Fibroblast of lung (primary cell): ENCODE data around the gene PPP1R1C. TPM values are rescaled to one million over a fixed set of nuclear protein-coding genes. Genes with fewer than 3 reads are reported as not detected.
A peak's percentile ranks its signal among the peaks of the same experiment; 100 is the strongest.

Source experiments
- DNase-seq, 2 donors: peaks; one replicate each; pipeline versions ENCODE4 v3.0.0 to v3.0.0-alpha.2; 2010; ENCODE audit warnings: low read depth in 2 of 2
- H2AFZ ChIP-seq: 2 replicates; pipeline ENCODE4 v1.5.1; 2012; ENCODE audit warnings: low read length, control low read depth, inconsistent platforms
- H3K27ac ChIP-seq: 2 replicates; pipeline ENCODE4 v1.5.1; 2011; ENCODE audit warnings: low read length, control low read depth; ENCODE audit not compliant: insufficient read depth
- H3K27me3 ChIP-seq: 2 replicates; pipeline ENCODE4 v1.5.1; 2011; ENCODE audit warnings: mild to moderate bottlenecking, low read length; ENCODE audit not compliant: control insufficient read depth, insufficient read depth
- H3K36me3 ChIP-seq: 2 replicates; pipeline ENCODE4 v1.5.1; 2011; ENCODE audit warnings: low read length; ENCODE audit not compliant: control insufficient read depth, insufficient read depth
- H3K4me1 ChIP-seq: 2 replicates; pipeline ENCODE4 v1.5.1; 2011; ENCODE audit warnings: low read length; ENCODE audit not compliant: control insufficient read depth, insufficient read depth; ENCODE audit errors: extremely low read depth
- H3K4me2 ChIP-seq: 2 replicates; pipeline ENCODE4 v1.5.1; 2011; ENCODE audit warnings: low read length, control low read depth; ENCODE audit not compliant: insufficient read depth; ENCODE audit errors: extremely low read depth
- H3K4me3 ChIP-seq, 4 experiments: fragments of 200-600 bp in 1 of 4; sonication (generic) in 1 of 4; replicated peaks in 1 of 4; 2 replicates each; pipeline ENCODE4 v1.5.1; 2011 to 2016; ENCODE audit warnings: low read length in 4 of 4, low read depth in 3 of 4, mild to moderate bottlenecking in 3 of 4, control low read depth in 2 of 4, inconsistent platforms in 1 of 4, mixed read lengths in 1 of 4; ENCODE audit not compliant: insufficient read depth in 1 of 4; ENCODE audit errors: control extremely low read depth in 1 of 4
- H3K79me2 ChIP-seq: 2 replicates; pipeline ENCODE4 v1.5.1; 2012; ENCODE audit warnings: mild to moderate bottlenecking, low read length, inconsistent platforms; ENCODE audit not compliant: control insufficient read depth, insufficient read depth
- H3K9ac ChIP-seq: 2 replicates; pipeline ENCODE4 v1.5.1; 2011; ENCODE audit warnings: mild to moderate bottlenecking, low read length, control low read depth; ENCODE audit not compliant: insufficient read depth
- H3K9me3 ChIP-seq: 2 replicates; pipeline ENCODE4 v1.5.1; 2012; ENCODE audit warnings: low read depth, low read length; ENCODE audit not compliant: control insufficient read depth, insufficient read depth
- H4K20me1 ChIP-seq: 2 replicates; pipeline ENCODE4 v1.5.1; 2011; ENCODE audit warnings: low read length; ENCODE audit not compliant: control insufficient read depth, insufficient read depth; ENCODE audit errors: extremely low read depth
- CTCF ChIP-seq, 2 donors: IDR thresholded peaks in 1 of 2; conservative IDR thresholded peaks in 1 of 2; 1 replicate in 1 of 2; 2 replicates in 1 of 2; pipeline ENCODE4 v1.5.1; 2011 to 2012; ENCODE audit warnings: low read length in 2 of 2, control low read depth in 1 of 2, inconsistent platforms in 1 of 2, low read depth in 1 of 2, mild to moderate bottlenecking in 1 of 2
- EZH2 ChIP-seq: IDR thresholded peaks from 2 replicates; pipeline ENCODE4 v1.5.1; 2012; ENCODE audit warnings: low read length, control low read depth, mild to moderate bottlenecking; ENCODE audit errors: missing control alignments
- polyA plus RNA-seq, 2 donors: library from polyadenylated mRNA; depleted of rRNA in 1 of 2; stranded (reverse) in 1 of 2; unstranded in 1 of 2; fragments of >200 nt; gene quantifications; 2 replicates each; pipeline ENCODE4 v1.2.1, GENCODE V29; 2011 to 2012; ENCODE audit warnings: missing spikeins in 1 of 2
- total RNA-seq: library from RNA; depleted of rRNA; stranded (reverse); fragments of >200 nt; gene quantifications from 2 replicates; pipeline ENCODE4 v1.2.1, GENCODE V29; 2014

The PPP1R1C gene
- total and polyA plus RNA-seq, 2 donors (not counting 1 experiment from before 2014, with no cell fraction given): 0.50 to 0.57 TPM

- no peaks in the 10 kb centered on the region for H3K36me3 ChIP-seq
- peak in 1 of 2 donors; percentile 40 for DNase-seq
- H3K9ac ChIP-seq: no peak overlapping the region
- no peaks in the 10 kb centered on the region for H4K20me1 ChIP-seq
- no peak overlapping the region for H3K27ac ChIP-seq
- no peaks in the 10 kb centered on the region for H3K79me2 ChIP-seq
- H3K9me3 ChIP-seq: no peaks in the 10 kb centered on the region
- no peak overlapping the region for H3K4me2 ChIP-seq
- no peak overlapping the region for H2AFZ ChIP-seq
- TF ChIP-seq CTCF (conservative IDR thresholded peaks at IDR 0.05 in 1 of 2, IDR thresholded peaks at IDR 0.05 in 1 of 2; ENCODE audit: low read depth in 1 of 2, low read length in 2 of 2) (no peak), EZH2 (no peak)
- H3K4me3 ChIP-seq: no peak overlapping the region
- no peaks in the 10 kb centered on the region for H3K27me3 ChIP-seq
- no peaks in the 10 kb centered on the region for H3K4me1 ChIP-seq
These were observed 158.6 kb downstream of the PPP1R1C start for GRCh38 chr2:182144041-182144775.

- Histone ChIP-seq H3K4me2 (no peak overlapping the region), H3K27ac (no peak overlapping the region), H3K4me1 (no peaks in the 10 kb centered on the region), H3K36me3 (no peaks in the 10 kb centered on the region), H3K79me2 (no peaks in the 10 kb centered on the region), H3K9me3 (no peaks in the 10 kb centered on the region), H3K27me3 (no peaks in the 10 kb centered on the region), H3K4me3 (no peak overlapping the region), H3K9ac (no peak overlapping the region), H4K20me1 (no peaks in the 10 kb centered on the region), H2AFZ (no peak overlapping the region)
- DNase-seq: peak; percentile 28 to 49
- TF ChIP-seq EZH2: no peak
These were observed 159.1 kb downstream of the PPP1R1C start for GRCh38 chr2:182144776-182145165.

GRCh38 chr2:182148344-182148743 lies 162.7 kb downstream of the PPP1R1C start:
- TF ChIP-seq CTCF (conservative IDR thresholded peaks at IDR 0.05 in 1 of 2, IDR thresholded peaks at IDR 0.05 in 1 of 2; ENCODE audit: low read depth in 1 of 2, low read length in 2 of 2): no peak
- TF ChIP-seq EZH2: no peak
- H4K20me1 ChIP-seq: no peaks in the 10 kb centered on the region
- H3K27me3 ChIP-seq: no peaks in the 10 kb centered on the region
- H2AFZ ChIP-seq: no peak overlapping the region
- H3K27ac ChIP-seq: no peak overlapping the region
- H3K4me2 ChIP-seq: no peak overlapping the region
- H3K4me3 ChIP-seq: no peak overlapping the region
- no peaks in the 10 kb centered on the region for H3K79me2 ChIP-seq
- peak in 1 of 2 donors; percentile 46 for DNase-seq
- no peaks in the 10 kb centered on the region for H3K4me1 ChIP-seq
- no peaks in the 10 kb centered on the region for H3K36me3 ChIP-seq
- H3K9me3 ChIP-seq: no peaks in the 10 kb centered on the region
- no peak overlapping the region for H3K9ac ChIP-seq
